GM18858 (cell line): ENCODE data around the gene IGSF6.
"Not testable (repeated sequence)": the region's sequence is repeated elsewhere in the genome, so short reads cannot be mapped to it uniquely, and the experiment has no call there.

ENCODE experiments used
- ATAC-seq: cut with Tn5 transposase; IDR thresholded peaks from one replicate; pipeline ENCODE4 v1.9.1; 2021; ENCODE audit not compliant: unreplicated experiment

Gene IGSF6

GRCh38 chr16:21652453-21652852 is at the start of gene IGSF6:
Gene IGSF6, minus strand, starts transcription at chr16:21652608. Its CDS starts 10 bp downstream, at chr16:21652598.
- ATAC-seq, result no peak

- ATAC-seq, result no peak
Measured at GRCh38 chr16:21701271-21701670, 48.9 kb upstream of the IGSF6 start.

GRCh38 chr16:21698169-21699032 is 46.0 kb upstream of the IGSF6 start:
- ATAC-seq, result no peak

GRCh38 chr16:21697032-21697431 is 44.6 kb upstream of the IGSF6 start:
- no peak for ATAC-seq

- ATAC-seq, result no peak
Measured at GRCh38 chr16:21694609-21695008, 42.2 kb upstream of the IGSF6 start.

GRCh38 chr16:21690967-21691366 is 38.6 kb upstream of the IGSF6 start:
- not testable (repeated sequence) for ATAC-seq

GRCh38 chr16:21689107-21689506 is 36.7 kb upstream of the IGSF6 start:
- no peak for ATAC-seq

- no peak for ATAC-seq
Measured at GRCh38 chr16:21685034-21685455, 32.6 kb upstream of the IGSF6 start.

GRCh38 chr16:21684199-21684598 is 31.8 kb upstream of the IGSF6 start:
- ATAC-seq, result no peak

- no peak for ATAC-seq
Measured at GRCh38 chr16:21683184-21683583, 30.8 kb upstream of the IGSF6 start.

- ATAC-seq, result not testable (repeated sequence)
Measured at GRCh38 chr16:21680714-21681113, 28.3 kb upstream of the IGSF6 start.

- ATAC-seq, result not testable (repeated sequence)
Measured at GRCh38 chr16:21674456-21674855, 22.0 kb upstream of the IGSF6 start.

- ATAC-seq, result no peak
Measured at GRCh38 chr16:21673469-21673868, 21.1 kb upstream of the IGSF6 start.

GRCh38 chr16:21667575-21667974 is 15.2 kb upstream of the IGSF6 start:
- ATAC-seq, result no peak

- ATAC-seq, result no peak
Measured at GRCh38 chr16:21666772-21667171, 14.4 kb upstream of the IGSF6 start.

- no peak for ATAC-seq
Measured at GRCh38 chr16:21664801-21665492, 12.5 kb upstream of the IGSF6 start.

GRCh38 chr16:21663889-21664647 is 11.7 kb upstream of the IGSF6 start, which contains the start of gene OTOA:
Gene OTOA, plus strand, starts transcription at chr16:21663968. Its CDS starts 14,547 bp downstream, at chr16:21678515.
- ATAC-seq, result no peak

- ATAC-seq, result no peak
Measured at GRCh38 chr16:21659124-21659523, 6.7 kb upstream of the IGSF6 start.

- ATAC-seq, result no peak
Measured at GRCh38 chr16:21656795-21657768, 4.7 kb upstream of the IGSF6 start.

- ATAC-seq, result no peak
Measured at GRCh38 chr16:21654881-21655280, 2.5 kb upstream of the IGSF6 start.
